Mucosa of rectum (tissue), 2 donors: ENCODE measurements around the gene CCNK.

Experiments
- H3K27ac ChIP-seq, 2 donors: one replicate each; pipeline ENCODE4 v1.7.0; 2013; ENCODE audit warnings: inconsistent platforms in 2 of 2, low read depth in 2 of 2, low read length in 2 of 2
- H3K27me3 ChIP-seq, 2 donors: one replicate each; pipeline ENCODE4 v1.7.0; 2013; ENCODE audit warnings: low read length in 2 of 2; ENCODE audit not compliant: control insufficient read depth in 2 of 2, insufficient read depth in 2 of 2
- H3K36me3 ChIP-seq, 2 donors: one replicate each; pipeline ENCODE4 v1.7.0; 2013; ENCODE audit warnings: low read length in 2 of 2; ENCODE audit not compliant: control insufficient read depth in 2 of 2, insufficient read depth in 2 of 2
- H3K4me1 ChIP-seq, 2 donors: one replicate each; pipeline ENCODE4 v1.7.0; 2013; ENCODE audit warnings: low read length in 2 of 2, mild to moderate bottlenecking in 1 of 2; ENCODE audit not compliant: control insufficient read depth in 2 of 2, insufficient read depth in 2 of 2
- H3K4me3 ChIP-seq, 2 donors: one replicate each; pipeline ENCODE4 v1.7.0; 2013; ENCODE audit warnings: low read length in 2 of 2
- H3K9ac ChIP-seq, 2 donors: one replicate each; pipeline ENCODE4 v1.7.0; 2013; ENCODE audit warnings: low read length in 2 of 2, low read depth in 1 of 2, mild to moderate bottlenecking in 1 of 2
- H3K9me3 ChIP-seq, 2 donors: one replicate each; pipeline ENCODE4 v1.7.0; 2013; ENCODE audit warnings: low read length in 2 of 2; ENCODE audit not compliant: control insufficient read depth in 2 of 2
- donor health status: healthy.
- donor health status: Normal muscosa, but diverticular disease.

The CCNK gene

GRCh38 chr14:99475660-99476059, 5.5 kb upstream of the CCNK start:
- H3K9me3 ChIP-seq = no peaks in the 10 kb centered on the region
- no peaks in the 10 kb centered on the region for H3K36me3 ChIP-seq
- no peak overlapping the region for H3K27ac ChIP-seq
- H3K9ac ChIP-seq = no peak overlapping the region
- H3K4me3 ChIP-seq = no peak overlapping the region
- peaks cover 5 to 18% of the 10 kb centered on the region in 2 donors for H3K4me1 ChIP-seq
- H3K27me3 ChIP-seq = no peaks in the 10 kb centered on the region

- no peaks in the 10 kb centered on the region for H3K27me3 ChIP-seq
- peaks cover 5 to 18% of the 10 kb centered on the region in 2 donors for H3K4me1 ChIP-seq
Measured at GRCh38 chr14:99476864-99477263, 4.3 kb upstream of the CCNK start.

GRCh38 chr14:99478128-99478527, 3.1 kb upstream of the CCNK start:
- H3K4me1 ChIP-seq = peaks cover 11 to 26% of the 10 kb centered on the region in 2 donors
- H3K4me3 ChIP-seq = no peak overlapping the region
- no peak overlapping the region for H3K27ac ChIP-seq
- H3K36me3 ChIP-seq = no peaks in the 10 kb centered on the region
- no peaks in the 10 kb centered on the region for H3K27me3 ChIP-seq
- no peaks in the 10 kb centered on the region for H3K9me3 ChIP-seq
- no peak overlapping the region for H3K9ac ChIP-seq

More at GRCh38 chr14:99476864-99477263, 4.3 kb upstream of the CCNK start:
- Histone ChIP-seq H3K9me3 (no peaks in the 10 kb centered on the region), H3K9ac (no peak overlapping the region), H3K4me3 (no peak overlapping the region), H3K36me3 (no peaks in the 10 kb centered on the region), H3K27ac (no peak overlapping the region)

GRCh38 chr14:99479160-99479905, 1.9 kb upstream of the CCNK start:
- Histone ChIP-seq H3K9ac (peak overlapping the region; percentile 64 to 76), H3K27ac (peak overlapping the region; percentile 83 to 86), H3K9me3 (no peaks in the 10 kb centered on the region), H3K4me3 (peak overlapping the region; percentile 75 to 81), H3K36me3 (no peaks in the 10 kb centered on the region), H3K27me3 (no peaks in the 10 kb centered on the region), H3K4me1 (peaks cover 11 to 32% of the 10 kb centered on the region in 2 donors)

- Histone ChIP-seq H3K4me3 (peak within 1 kb of the TSS; percentile 92 to 95), H3K27ac (peak within 1 kb of the TSS; percentile 86 to 94), H3K4me1 (peaks cover 11 to 32% of the 10 kb centered on the region in 2 donors)
Measured at GRCh38 chr14:99479906-99480869, 1.0 kb upstream of the CCNK start, which contains the start of gene SETD3. Gene SETD3 (minus strand): TSS chr14:99480859. CDS start chr14:99465805, 15,054 bp downstream.

GRCh38 chr14:99481745-99482099, 513 bp downstream of the CCNK start:
- Histone ChIP-seq H3K9me3 (no peaks in the 10 kb centered on the region), H3K4me1 (peaks cover 11 to 32% of the 10 kb centered on the region in 2 donors), H3K27me3 (no peaks in the 10 kb centered on the region), H3K9ac (peak overlapping the region; percentile 95 to 98), H3K4me3 (peak overlapping the region; percentile 92 to 95), H3K27ac (peak overlapping the region; percentile 86 to 94), H3K36me3 (no peaks in the 10 kb centered on the region)

More at GRCh38 chr14:99479906-99480869, 1.0 kb upstream of the CCNK start, which contains the start of gene SETD3:
- H3K36me3 ChIP-seq = no peaks in the 10 kb centered on the region
- no peaks in the 10 kb centered on the region for H3K9me3 ChIP-seq
- H3K9ac ChIP-seq = peak within 1 kb of the TSS; percentile 95 to 98
- no peaks in the 10 kb centered on the region for H3K27me3 ChIP-seq

GRCh38 chr14:99484106-99484505, 2.9 kb downstream of the CCNK start:
- Histone ChIP-seq H3K4me3 (no peak overlapping the region), H3K9me3 (no peaks in the 10 kb centered on the region), H3K27me3 (no peaks in the 10 kb centered on the region), H3K9ac (no peak overlapping the region), H3K36me3 (no peaks in the 10 kb centered on the region), H3K4me1 (peaks cover 8 to 21% of the 10 kb centered on the region in 2 donors), H3K27ac (no peak overlapping the region)

- no peak overlapping the region for H3K27ac ChIP-seq
- H3K36me3 ChIP-seq = peaks cover 73 to 84% of the 10 kb centered on the region in 2 donors
Measured at GRCh38 chr14:99497341-99497740, 16.1 kb downstream of the CCNK start.

GRCh38 chr14:99497894-99498293, 16.7 kb downstream of the CCNK start:
- H3K36me3 ChIP-seq = peaks cover 73 to 85% of the 10 kb centered on the region in 2 donors
- H3K9ac ChIP-seq = no peak overlapping the region
- no peaks in the 10 kb centered on the region for H3K9me3 ChIP-seq

More at GRCh38 chr14:99497341-99497740, 16.1 kb downstream of the CCNK start:
- H3K4me3 ChIP-seq = no peak overlapping the region
- no peaks in the 10 kb centered on the region for H3K27me3 ChIP-seq
- no peak overlapping the region for H3K9ac ChIP-seq
- no peaks in the 10 kb centered on the region for H3K9me3 ChIP-seq
- no peaks in the 10 kb centered on the region for H3K4me1 ChIP-seq

GRCh38 chr14:99502989-99503421, 21.8 kb downstream of the CCNK start:
- H3K27me3 ChIP-seq = no peaks in the 10 kb centered on the region
- H3K27ac ChIP-seq = no peak overlapping the region
- H3K36me3 ChIP-seq = peaks cover 79 to 91% of the 10 kb centered on the region in 2 donors

More at GRCh38 chr14:99497894-99498293, 16.7 kb downstream of the CCNK start:
- Histone ChIP-seq H3K27ac (no peak overlapping the region), H3K4me1 (no peaks in the 10 kb centered on the region), H3K4me3 (no peak overlapping the region), H3K27me3 (no peaks in the 10 kb centered on the region)

More at GRCh38 chr14:99502989-99503421, 21.8 kb downstream of the CCNK start:
- H3K9ac ChIP-seq = no peak overlapping the region
- no peaks in the 10 kb centered on the region for H3K4me1 ChIP-seq
- no peak overlapping the region for H3K4me3 ChIP-seq
- no peaks in the 10 kb centered on the region for H3K9me3 ChIP-seq
